ENCODE measurements around the gene MAG. TPM values are rescaled to one million over a fixed set of nuclear protein-coding genes. Genes with fewer than 3 reads are reported as not detected.

MAG gene, protein sequence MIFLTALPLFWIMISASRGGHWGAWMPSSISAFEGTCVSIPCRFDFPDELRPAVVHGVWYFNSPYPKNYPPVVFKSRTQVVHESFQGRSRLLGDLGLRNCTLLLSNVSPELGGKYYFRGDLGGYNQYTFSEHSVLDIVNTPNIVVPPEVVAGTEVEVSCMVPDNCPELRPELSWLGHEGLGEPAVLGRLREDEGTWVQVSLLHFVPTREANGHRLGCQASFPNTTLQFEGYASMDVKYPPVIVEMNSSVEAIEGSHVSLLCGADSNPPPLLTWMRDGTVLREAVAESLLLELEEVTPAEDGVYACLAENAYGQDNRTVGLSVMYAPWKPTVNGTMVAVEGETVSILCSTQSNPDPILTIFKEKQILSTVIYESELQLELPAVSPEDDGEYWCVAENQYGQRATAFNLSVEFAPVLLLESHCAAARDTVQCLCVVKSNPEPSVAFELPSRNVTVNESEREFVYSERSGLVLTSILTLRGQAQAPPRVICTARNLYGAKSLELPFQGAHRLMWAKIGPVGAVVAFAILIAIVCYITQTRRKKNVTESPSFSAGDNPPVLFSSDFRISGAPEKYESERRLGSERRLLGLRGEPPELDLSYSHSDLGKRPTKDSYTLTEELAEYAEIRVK
- total RNA-seq (2012; rRNA removed), result not detected in 2 replicates

DNA sequence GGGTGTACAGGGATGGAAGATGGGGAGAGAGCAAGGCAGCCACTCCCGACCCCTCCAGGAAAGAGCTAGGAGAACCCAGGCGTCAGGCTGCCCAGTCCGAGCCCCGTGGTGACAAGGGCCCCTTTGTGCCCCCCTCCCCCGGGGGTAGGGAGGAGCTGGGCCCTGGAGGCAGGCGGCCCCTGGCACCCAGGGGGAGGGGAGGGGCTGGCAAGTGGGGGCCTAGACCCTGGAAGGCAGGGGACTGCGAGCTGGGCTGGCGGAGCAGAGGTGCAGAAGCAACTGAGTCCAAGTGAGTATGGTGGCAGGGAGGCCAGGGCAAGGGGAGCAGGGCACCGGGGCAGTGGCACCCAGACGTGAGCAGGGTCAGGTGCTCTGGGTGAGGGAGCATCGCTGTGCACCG lies at the start of gene MAG:
Gene MAG (plus strand): TSS at position 246 of the 400 bp plus-strand sequence. CDS start 3,248 bp downstream, outside the sequence.
- no peaks in the 10 kb centered on the region for H3K4me1 ChIP-seq (ENCODE audit: control insufficient read depth, insufficient read depth, low read length)
- H3K27me3 ChIP-seq (ENCODE audit: control insufficient read depth, insufficient read depth, low read length), result peaks cover 58% of the 10 kb centered on the region
- no peak within 1 kb of the TSS for H3K4me3 ChIP-seq (ENCODE audit: low read length)
- no peaks in the 10 kb centered on the region for H3K9me3 ChIP-seq (replicated peaks; ENCODE audit: low read length)
- H3K36me3 ChIP-seq (ENCODE audit: insufficient read depth, low read length), result no peaks in the 10 kb centered on the region
- no peak within 1 kb of the TSS for H3K9ac ChIP-seq (ENCODE audit: low read depth, low read length)
- no peak within 1 kb of the TSS for H3K4me2 ChIP-seq (ENCODE audit: low read length)

DNA sequence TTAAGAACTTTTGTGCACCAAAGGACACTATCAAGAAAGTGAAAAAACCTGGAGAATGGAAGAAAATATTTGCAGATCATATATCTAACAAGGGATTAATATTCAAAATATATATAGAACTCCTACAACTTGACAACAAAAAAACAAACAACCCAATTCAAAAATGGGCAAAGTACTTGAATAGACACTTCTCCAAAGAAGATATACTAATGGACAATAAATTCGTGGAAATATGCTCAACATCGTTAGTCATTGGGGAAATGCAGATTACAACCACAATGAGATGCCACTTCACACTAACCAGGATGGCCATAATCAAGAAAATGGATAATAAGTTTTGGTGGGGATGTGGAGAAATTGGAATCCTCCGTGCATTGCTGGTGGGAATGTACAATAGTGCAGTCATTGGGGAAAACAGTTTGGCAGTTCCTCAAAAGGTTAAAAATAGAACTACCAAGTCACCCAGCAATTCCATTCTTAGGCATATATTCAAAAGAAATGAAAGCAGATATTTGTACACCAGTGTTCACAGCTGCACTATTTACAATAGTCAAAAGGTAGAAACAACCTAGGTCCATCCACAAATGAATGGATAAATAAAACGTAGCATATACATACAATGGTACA lies 45.4 kb upstream of the MAG start:
- no peaks in the 10 kb centered on the region for H3K36me3 ChIP-seq (ENCODE audit: insufficient read depth, low read length)
- H3K4me1 ChIP-seq (ENCODE audit: control insufficient read depth, insufficient read depth, low read length), result no peaks in the 10 kb centered on the region
- no peaks in the 10 kb centered on the region for H3K9me3 ChIP-seq (replicated peaks; ENCODE audit: low read length)
- no peak overlapping the region for H3K4me3 ChIP-seq (ENCODE audit: low read length)
- H3K27me3 ChIP-seq (ENCODE audit: control insufficient read depth, insufficient read depth, low read length), result peaks cover 59% of the 10 kb centered on the region
- H3K9ac ChIP-seq (ENCODE audit: low read depth, low read length), result no peak overlapping the region
- H3K4me2 ChIP-seq (ENCODE audit: low read length), result no peak overlapping the region

DNA sequence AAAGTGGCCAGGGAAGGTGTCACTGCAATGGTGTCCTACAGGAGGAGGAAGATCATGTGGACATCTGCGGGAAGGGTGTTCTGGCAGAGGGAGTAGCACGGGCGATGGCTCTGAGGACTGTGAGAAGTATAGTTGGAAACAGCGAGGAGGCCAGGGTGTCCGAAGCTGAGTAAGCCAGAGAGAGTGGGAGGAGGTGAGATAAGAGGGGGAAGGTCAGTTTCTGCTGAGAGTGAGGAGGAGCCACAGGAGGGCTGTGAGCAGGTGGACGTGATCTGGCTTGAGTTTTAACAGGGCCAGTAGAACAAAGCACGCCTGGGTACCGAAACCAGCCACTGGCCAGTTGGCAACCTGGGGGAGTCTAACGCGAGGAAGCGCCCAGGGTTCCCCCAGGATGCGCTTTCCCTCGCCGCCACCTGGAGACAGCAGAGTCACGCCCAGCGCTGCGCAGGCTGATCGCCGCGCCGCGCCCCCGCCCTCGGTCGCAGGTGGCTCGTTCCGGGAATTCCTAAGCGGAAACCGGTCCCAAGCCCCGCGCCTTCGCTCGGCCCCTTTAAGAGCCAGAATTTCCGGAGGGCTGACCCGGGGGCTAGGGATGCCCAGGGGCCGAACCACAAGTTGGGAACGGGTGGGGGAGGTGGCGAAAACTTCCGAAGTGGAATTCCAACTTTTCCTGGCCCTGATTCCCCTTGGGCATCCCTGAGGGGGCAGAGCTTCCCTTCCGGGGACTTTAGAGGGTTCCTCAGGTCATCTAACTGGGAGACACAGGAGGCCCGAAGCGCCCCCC lies 44.2 kb upstream of the MAG start:
- Histone ChIP-seq H3K4me3 (ENCODE audit: low read length) (no peak overlapping the region), H3K9me3 (replicated peaks; ENCODE audit: low read length) (no peaks in the 10 kb centered on the region), H3K9ac (ENCODE audit: low read depth, low read length) (no peak overlapping the region), H3K4me2 (ENCODE audit: low read length) (no peak overlapping the region), H3K36me3 (ENCODE audit: insufficient read depth, low read length) (no peaks in the 10 kb centered on the region), H3K4me1 (ENCODE audit: control insufficient read depth, insufficient read depth, low read length) (no peaks in the 10 kb centered on the region), H3K27me3 (ENCODE audit: control insufficient read depth, insufficient read depth, low read length) (peaks cover 59% of the 10 kb centered on the region)

GRCh38 chr19:35248310-35249145 lies 43.4 kb upstream of the MAG start, which contains the start of gene LSR:
LSR (plus strand) TSS chr19:35249002; CDS start chr19:35249023, 21 bp downstream.
- H3K36me3 ChIP-seq (ENCODE audit: insufficient read depth, low read length), result no peaks in the 10 kb centered on the region
- no peaks in the 10 kb centered on the region for H3K9me3 ChIP-seq (replicated peaks; ENCODE audit: low read length)
- peaks cover 58% of the 10 kb centered on the region for H3K27me3 ChIP-seq (ENCODE audit: control insufficient read depth, insufficient read depth, low read length)
- no peaks in the 10 kb centered on the region for H3K4me1 ChIP-seq (ENCODE audit: control insufficient read depth, insufficient read depth, low read length)
- no peak within 1 kb of the TSS for H3K4me3 ChIP-seq (ENCODE audit: low read length)
- no peak within 1 kb of the TSS for H3K4me2 ChIP-seq (ENCODE audit: low read length)
- H3K9ac ChIP-seq (ENCODE audit: low read depth, low read length), result no peak within 1 kb of the TSS

- H3K4me1 ChIP-seq (ENCODE audit: control insufficient read depth, insufficient read depth, low read length), result no peaks in the 10 kb centered on the region
- H3K9ac ChIP-seq (ENCODE audit: low read depth, low read length), result no peak overlapping the region
- H3K4me3 ChIP-seq (ENCODE audit: low read length), result no peak overlapping the region
- H3K9me3 ChIP-seq (replicated peaks; ENCODE audit: low read length), result no peaks in the 10 kb centered on the region
- H3K27me3 ChIP-seq (ENCODE audit: control insufficient read depth, insufficient read depth, low read length), result peaks cover 54% of the 10 kb centered on the region
- H3K36me3 ChIP-seq (ENCODE audit: insufficient read depth, low read length), result no peaks in the 10 kb centered on the region
- no peak overlapping the region for H3K4me2 ChIP-seq (ENCODE audit: low read length)
Measured at GRCh38 chr19:35249146-35249847, 42.7 kb upstream of the MAG start.

GRCh38 chr19:35249848-35250711 lies 41.9 kb upstream of the MAG start:
- Histone ChIP-seq H3K4me3 (ENCODE audit: low read length) (no peak overlapping the region), H3K4me2 (ENCODE audit: low read length) (no peak overlapping the region), H3K9ac (ENCODE audit: low read depth, low read length) (no peak overlapping the region), H3K27me3 (ENCODE audit: control insufficient read depth, insufficient read depth, low read length) (peaks cover 50% of the 10 kb centered on the region), H3K4me1 (ENCODE audit: control insufficient read depth, insufficient read depth, low read length) (no peaks in the 10 kb centered on the region), H3K9me3 (replicated peaks; ENCODE audit: low read length) (no peaks in the 10 kb centered on the region), H3K36me3 (ENCODE audit: insufficient read depth, low read length) (no peaks in the 10 kb centered on the region)

- H3K4me2 ChIP-seq (ENCODE audit: low read length), result no peak overlapping the region
Measured at GRCh38 chr19:35251456-35251855, 40.5 kb upstream of the MAG start.

DNA sequence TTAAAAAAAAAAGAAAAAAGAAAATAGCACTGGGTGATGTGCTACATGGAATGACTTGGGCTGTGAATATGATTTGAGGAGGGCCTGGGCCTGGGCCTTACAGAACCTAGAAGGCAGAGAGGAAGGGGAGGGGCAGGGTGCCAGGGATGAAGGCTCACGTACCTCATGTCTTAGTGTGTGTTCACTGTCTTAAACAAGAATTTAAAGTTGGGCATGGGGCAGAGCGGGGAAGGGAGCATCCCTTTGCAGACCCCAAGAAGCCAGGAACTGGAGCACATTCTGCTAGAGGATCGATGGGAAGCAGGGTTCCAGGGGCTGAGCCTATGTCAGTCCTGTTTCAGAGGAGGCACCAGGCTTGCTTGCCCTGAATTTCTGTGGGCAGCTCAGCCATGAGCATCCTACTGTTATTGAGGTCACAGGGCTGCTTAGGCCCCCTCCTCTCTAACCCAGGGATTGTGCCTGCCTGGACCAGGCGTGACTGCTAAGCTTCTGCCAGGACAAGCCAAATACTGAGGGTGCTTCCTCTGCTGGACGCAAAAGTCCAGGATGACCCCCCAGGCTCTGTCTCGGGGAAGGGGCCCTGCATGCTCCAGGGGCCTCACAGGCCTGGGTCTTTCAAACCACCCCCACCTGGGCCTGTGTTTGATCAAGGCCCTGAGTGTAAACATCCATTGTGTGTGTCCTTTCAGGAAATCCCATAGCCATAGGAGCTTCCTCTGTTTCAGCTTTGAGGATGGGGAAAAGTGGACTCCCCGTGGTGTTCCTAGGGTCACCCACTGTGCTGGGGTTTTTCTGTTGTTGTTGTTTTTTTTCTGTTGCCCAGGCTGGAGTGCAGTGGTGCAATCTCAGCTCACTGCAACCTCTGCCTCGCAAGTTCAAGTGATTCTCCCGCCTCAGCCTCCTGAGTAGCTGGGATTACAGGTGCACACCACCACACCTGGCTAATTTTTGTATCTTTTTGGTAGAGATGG lies 38.4 kb upstream of the MAG start:
- no peaks in the 10 kb centered on the region for H3K9me3 ChIP-seq (replicated peaks; ENCODE audit: low read length)
- H3K9ac ChIP-seq (ENCODE audit: low read depth, low read length), result no peak overlapping the region
- no peaks in the 10 kb centered on the region for H3K36me3 ChIP-seq (ENCODE audit: insufficient read depth, low read length)
- peaks cover 40% of the 10 kb centered on the region for H3K27me3 ChIP-seq (ENCODE audit: control insufficient read depth, insufficient read depth, low read length)
- no peak overlapping the region for H3K4me2 ChIP-seq (ENCODE audit: low read length)
- H3K4me1 ChIP-seq (ENCODE audit: control insufficient read depth, insufficient read depth, low read length), result no peaks in the 10 kb centered on the region
- no peak overlapping the region for H3K4me3 ChIP-seq (ENCODE audit: low read length)

More at GRCh38 chr19:35251456-35251855, 40.5 kb upstream of the MAG start:
- H3K9ac ChIP-seq (ENCODE audit: low read depth, low read length), result no peak overlapping the region
- peaks cover 46% of the 10 kb centered on the region for H3K27me3 ChIP-seq (ENCODE audit: control insufficient read depth, insufficient read depth, low read length)
- no peak overlapping the region for H3K4me3 ChIP-seq (ENCODE audit: low read length)
- no peaks in the 10 kb centered on the region for H3K4me1 ChIP-seq (ENCODE audit: control insufficient read depth, insufficient read depth, low read length)
- H3K9me3 ChIP-seq (replicated peaks; ENCODE audit: low read length), result no peaks in the 10 kb centered on the region
- no peaks in the 10 kb centered on the region for H3K36me3 ChIP-seq (ENCODE audit: insufficient read depth, low read length)

Data from skeletal muscle satellite cell (primary cell).